Tibial nerve (tissue), 3 donors: ENCODE measurements around the gene NKAIN2.

Source experiments
- CTCF ChIP-seq, 5 experiments: fragments of 200-600 bp in 3 of 5; fragments of 450-650 bp in 2 of 5; sonication (generic) in 3 of 5; IDR thresholded peaks; one replicate each; pipeline ENCODE4 v1.5.1; 2016 to 2019; ENCODE audit warnings: antibody characterized with exemption in 5 of 5, mild to moderate bottlenecking in 3 of 5, moderate library complexity in 2 of 5
- POLR2A ChIP-seq, 2 donors: fragments of 450-650 bp; IDR thresholded peaks; one replicate each; pipeline ENCODE4 v1.6.1; 2017; ENCODE audit warnings: antibody characterized with exemption in 2 of 2, mild to moderate bottlenecking in 2 of 2, moderate library complexity in 2 of 2

DNA sequence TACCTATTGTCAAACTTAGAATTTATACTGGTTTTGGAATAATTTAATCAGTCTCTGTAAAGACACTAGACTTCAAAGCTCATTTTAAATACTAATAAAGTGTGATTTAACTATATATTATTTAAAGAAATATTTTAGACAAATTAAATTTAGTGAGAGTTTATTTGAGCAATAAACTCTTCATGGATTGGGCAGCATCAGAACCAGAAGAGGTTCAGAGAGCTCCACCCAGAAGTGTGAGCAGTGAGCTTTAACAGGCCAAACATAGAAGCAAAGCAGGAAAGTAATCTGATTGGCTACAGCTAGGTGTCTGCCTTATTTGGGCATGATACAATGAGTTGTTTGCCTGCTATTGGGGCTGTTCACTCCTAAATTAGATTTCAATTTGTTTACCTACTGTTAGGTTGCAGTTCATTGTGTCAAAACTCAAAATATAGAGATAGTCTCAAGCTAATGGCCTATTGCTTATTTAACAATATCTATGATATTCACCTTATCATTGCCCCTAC, 803.5 kb downstream of the NKAIN2 start:
- no peak for TF ChIP-seq CTCF (IDR thresholded peaks at IDR 0.05)
- no peak for TF ChIP-seq POLR2A (IDR thresholded peaks at IDR 0.05)
